ENCODE results near the gene ZBTB12. TPM values are rescaled to one million over a fixed set of nuclear protein-coding genes. Genes with fewer than 3 reads are reported as not detected.

Gene ZBTB12
- total and polyA plus RNA-seq, 2 of the 13 experiments (the other 11 are each of a cell fraction or from before 2014, with no cell fraction given): 4.8 to 6.0 TPM

- peak; percentile 83 for TF ChIP-seq KAT8 (CRISPR knock-in tag; IDR thresholded peaks at IDR 0.05)
- TF ChIP-seq MLLT10 (CRISPR knock-in tag; IDR thresholded peaks at IDR 0.05): no peak
- no peak for TF ChIP-seq KLF13 (CRISPR knock-in tag; IDR thresholded peaks at IDR 0.05)
- TF ChIP-seq SUZ12 (IDR thresholded peaks at IDR 0.05; ENCODE audit: low read depth, low read length): no peak
- TF ChIP-seq MBD4 (IDR thresholded peaks at IDR 0.05; ENCODE audit: borderline replicate concordance, low read length): no peak
- no peak for TF ChIP-seq RARG (CRISPR knock-in tag; IDR thresholded peaks at IDR 0.05; ENCODE audit: low read depth)
- TF ChIP-seq ZFP41 (CRISPR knock-in tag; IDR thresholded peaks at IDR 0.05; ENCODE audit: borderline replicate concordance): 0 out of 2 replicates have a peak, but pooled peaks have one; percentile 40
- TF ChIP-seq ZNF556 (CRISPR knock-in tag; IDR thresholded peaks at IDR 0.05; ENCODE audit: borderline replicate concordance): 0 out of 2 replicates have a peak, but pooled peaks have one; percentile 11
- no peak for TF ChIP-seq GRHL1 (CRISPR knock-in tag; conservative IDR thresholded peaks at IDR 0.05)
- TF ChIP-seq ZC3H13 (CRISPR knock-in tag; IDR thresholded peaks at IDR 0.05): no peak; the same call in 1 of the 2 replicates
- TF ChIP-seq FOXA1 (IDR thresholded peaks at IDR 0.05): no peak
- peak; percentile 83 for TF ChIP-seq FOXA1 (CRISPR knock-in tag; IDR thresholded peaks at IDR 0.05)
- no peak for TF ChIP-seq RFX5 (IDR thresholded peaks at IDR 0.05; ENCODE audit: low read depth, low read length)
- no peak for TF ChIP-seq DNMT3B (CRISPR knock-in tag; conservative IDR thresholded peaks at IDR 0.05)
- TF ChIP-seq ZNF460 (CRISPR knock-in tag; IDR thresholded peaks at IDR 0.05; ENCODE audit: borderline replicate concordance): no peak; the same call in 1 of the 2 replicates
- TF ChIP-seq ZNF816 (CRISPR knock-in tag; IDR thresholded peaks at IDR 0.05; ENCODE audit: borderline replicate concordance): no peak
- TF ChIP-seq, protein P1, sequence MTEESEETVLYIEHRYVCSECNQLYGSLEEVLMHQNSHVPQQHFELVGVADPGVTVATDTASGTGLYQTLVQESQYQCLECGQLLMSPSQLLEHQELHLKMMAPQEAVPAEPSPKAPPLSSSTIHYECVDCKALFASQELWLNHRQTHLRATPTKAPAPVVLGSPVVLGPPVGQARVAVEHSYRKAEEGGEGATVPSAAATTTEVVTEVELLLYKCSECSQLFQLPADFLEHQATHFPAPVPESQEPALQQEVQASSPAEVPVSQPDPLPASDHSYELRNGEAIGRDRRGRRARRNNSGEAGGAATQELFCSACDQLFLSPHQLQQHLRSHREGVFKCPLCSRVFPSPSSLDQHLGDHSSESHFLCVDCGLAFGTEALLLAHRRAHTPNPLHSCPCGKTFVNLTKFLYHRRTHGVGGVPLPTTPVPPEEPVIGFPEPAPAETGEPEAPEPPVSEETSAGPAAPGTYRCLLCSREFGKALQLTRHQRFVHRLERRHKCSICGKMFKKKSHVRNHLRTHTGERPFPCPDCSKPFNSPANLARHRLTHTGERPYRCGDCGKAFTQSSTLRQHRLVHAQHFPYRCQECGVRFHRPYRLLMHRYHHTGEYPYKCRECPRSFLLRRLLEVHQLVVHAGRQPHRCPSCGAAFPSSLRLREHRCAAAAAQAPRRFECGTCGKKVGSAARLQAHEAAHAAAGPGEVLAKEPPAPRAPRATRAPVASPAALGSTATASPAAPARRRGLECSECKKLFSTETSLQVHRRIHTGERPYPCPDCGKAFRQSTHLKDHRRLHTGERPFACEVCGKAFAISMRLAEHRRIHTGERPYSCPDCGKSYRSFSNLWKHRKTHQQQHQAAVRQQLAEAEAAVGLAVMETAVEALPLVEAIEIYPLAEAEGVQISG (CRISPR knock-in tag; IDR thresholded peaks at IDR 0.05): peak; percentile 87
- no peak for TF ChIP-seq HNRNPK (IDR thresholded peaks at IDR 0.05; ENCODE audit: low read depth, low read length, poor library complexity, severe bottlenecking)
- TF ChIP-seq, protein P2, sequence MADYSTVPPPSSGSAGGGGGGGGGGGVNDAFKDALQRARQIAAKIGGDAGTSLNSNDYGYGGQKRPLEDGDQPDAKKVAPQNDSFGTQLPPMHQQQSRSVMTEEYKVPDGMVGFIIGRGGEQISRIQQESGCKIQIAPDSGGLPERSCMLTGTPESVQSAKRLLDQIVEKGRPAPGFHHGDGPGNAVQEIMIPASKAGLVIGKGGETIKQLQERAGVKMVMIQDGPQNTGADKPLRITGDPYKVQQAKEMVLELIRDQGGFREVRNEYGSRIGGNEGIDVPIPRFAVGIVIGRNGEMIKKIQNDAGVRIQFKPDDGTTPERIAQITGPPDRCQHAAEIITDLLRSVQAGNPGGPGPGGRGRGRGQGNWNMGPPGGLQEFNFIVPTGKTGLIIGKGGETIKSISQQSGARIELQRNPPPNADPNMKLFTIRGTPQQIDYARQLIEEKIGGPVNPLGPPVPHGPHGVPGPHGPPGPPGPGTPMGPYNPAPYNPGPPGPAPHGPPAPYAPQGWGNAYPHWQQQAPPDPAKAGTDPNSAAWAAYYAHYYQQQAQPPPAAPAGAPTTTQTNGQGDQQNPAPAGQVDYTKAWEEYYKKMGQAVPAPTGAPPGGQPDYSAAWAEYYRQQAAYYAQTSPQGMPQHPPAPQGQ (CRISPR knock-in tag; IDR thresholded peaks at IDR 0.05; ENCODE audit: borderline replicate concordance): peak; percentile 31; the same call in 1 of the 2 replicates
- no peak for TF ChIP-seq ADNP (CRISPR knock-in tag; IDR thresholded peaks at IDR 0.05)
- no peak for TF ChIP-seq MBNL3 (CRISPR knock-in tag; conservative IDR thresholded peaks at IDR 0.05)
- no peak; the same call in 1 of the 2 replicates for TF ChIP-seq ZNF629 (CRISPR knock-in tag; conservative IDR thresholded peaks at IDR 0.05)
- TF ChIP-seq ZNF337 (CRISPR knock-in tag; IDR thresholded peaks at IDR 0.05; ENCODE audit: borderline replicate concordance, low read depth): 0 out of 2 replicates have a peak, but pooled peaks have one; percentile 57
Observed at GRCh38 chr6:31865205-31866118, 36.4 kb downstream of the ZBTB12 start (continued).

Data from HepG2 (cell line).